Colonic mucosa (tissue), 4 donors: ENCODE results near the gene ARHGAP20. TPM values are rescaled to one million over a fixed set of nuclear protein-coding genes. Genes with fewer than 3 reads are reported as not detected.

Experiments used
- DNase-seq: peaks from one replicate; pipeline ENCODE4 v3.0.0-alpha.2; 2020
- H3K27ac ChIP-seq: fragments of 200-600 bp; one replicate; pipeline ENCODE4 v1.8.0; 2021
- H3K27me3 ChIP-seq: fragments of 200-600 bp; one replicate; pipeline ENCODE4 v1.8.0; 2021
- H3K36me3 ChIP-seq: fragments of 200-600 bp; one replicate; pipeline ENCODE4 v1.8.0; 2021
- H3K4me1 ChIP-seq: fragments of 200-600 bp; one replicate; pipeline ENCODE4 v1.8.0; 2021; ENCODE audit warnings: mild to moderate bottlenecking
- H3K4me3 ChIP-seq: fragments of 200-600 bp; one replicate; pipeline ENCODE4 v1.8.0; 2021
- H3K9ac ChIP-seq, 2 donors: one replicate each; pipeline ENCODE4 v1.7.0; 2013; ENCODE audit warnings: control low read depth in 2 of 2, low read depth in 2 of 2, low read length in 2 of 2
- H3K9me3 ChIP-seq: fragments of 200-600 bp; one replicate; pipeline ENCODE4 v1.8.0; 2021
- CTCF ChIP-seq: fragments of 200-600 bp; IDR thresholded peaks from one replicate; pipeline ENCODE4 v1.8.0; 2022; ENCODE audit warnings: antibody characterized with exemption, mild to moderate bottlenecking
- intact Hi-C: fragments of 100-400 bp; cut with DNase I; formaldehyde crosslinking; loops from one replicate; pipeline ENCODE4 v1.14.1; 2022
- total RNA-seq, 2 donors: library from RNA; stranded (reverse); fragmentation: NEBNext Ultra II Directional in 1 of 2; extraction: Animal tissue kit (Norgen Biotek cat#: 25700) in 1 of 2; gene quantifications; one replicate each; pipeline ENCODE4 v1.2.1, GENCODE V29; 2021
- donor health status: healthy.
- donor health status: DM: no; HTN: no; CAD: no.
- donor health status: DM: no; HTN: no; CAD: no.

ARHGAP20 gene
- total RNA-seq, 2 donors from 2014 or later = 0.74 to 1.3 TPM

- intact Hi-C loops = no loop called here
- Histone ChIP-seq H3K36me3 (no peaks in the 10 kb centered on the region), H3K9me3 (no peaks in the 10 kb centered on the region), H3K27ac (no peak overlapping the region), H3K9ac (no peak overlapping the region), H3K27me3 (no peaks in the 10 kb centered on the region), H3K4me1 (no peaks in the 10 kb centered on the region), H3K4me3 (no peak overlapping the region)
- no peak for DNase-seq
- TF ChIP-seq CTCF = no peak
Measured at GRCh38 chr11:110614031-110614430, 98.2 kb downstream of the ARHGAP20 start.

GRCh38 chr11:110613197-110613918 lies 98.9 kb downstream of the ARHGAP20 start:
- TF ChIP-seq CTCF = no peak
- H3K9me3 ChIP-seq = no peaks in the 10 kb centered on the region
- no peak overlapping the region for H3K27ac ChIP-seq
- no peaks in the 10 kb centered on the region for H3K27me3 ChIP-seq
- intact Hi-C loops = no loop called here
- H3K9ac ChIP-seq = no peak overlapping the region
- no peak overlapping the region for H3K4me3 ChIP-seq
- no peaks in the 10 kb centered on the region for H3K36me3 ChIP-seq
- no peaks in the 10 kb centered on the region for H3K4me1 ChIP-seq
- DNase-seq = no peak

- no peak overlapping the region for H3K9ac ChIP-seq
- H3K4me3 ChIP-seq = no peak overlapping the region
- no peaks in the 10 kb centered on the region for H3K9me3 ChIP-seq
- no peak for DNase-seq
- no peaks in the 10 kb centered on the region for H3K4me1 ChIP-seq
- H3K27ac ChIP-seq = no peak overlapping the region
- H3K27me3 ChIP-seq = no peaks in the 10 kb centered on the region
- TF ChIP-seq CTCF = no peak
- no peaks in the 10 kb centered on the region for H3K36me3 ChIP-seq
- intact Hi-C loops = no loop called here
Measured at GRCh38 chr11:110606415-110606814, 105.8 kb downstream of the ARHGAP20 start.

- TF ChIP-seq CTCF = no peak
- Histone ChIP-seq H3K27ac (no peak overlapping the region), H3K9me3 (no peaks in the 10 kb centered on the region), H3K4me1 (no peaks in the 10 kb centered on the region), H3K36me3 (no peaks in the 10 kb centered on the region), H3K9ac (no peak overlapping the region), H3K4me3 (no peak overlapping the region), H3K27me3 (no peaks in the 10 kb centered on the region)
- intact Hi-C loops = no loop called here
- no peak for DNase-seq
Measured at GRCh38 chr11:110601936-110602335, 110.3 kb downstream of the ARHGAP20 start.

GRCh38 chr11:110600322-110600721 lies 111.9 kb downstream of the ARHGAP20 start:
- no peak for DNase-seq
- H3K36me3 ChIP-seq = no peaks in the 10 kb centered on the region
- no peak overlapping the region for H3K9ac ChIP-seq
- H3K4me3 ChIP-seq = no peak overlapping the region
- intact Hi-C loops = no loop called here
- H3K27ac ChIP-seq = no peak overlapping the region
- H3K27me3 ChIP-seq = no peaks in the 10 kb centered on the region
- no peaks in the 10 kb centered on the region for H3K4me1 ChIP-seq
- no peaks in the 10 kb centered on the region for H3K9me3 ChIP-seq
- no peak for TF ChIP-seq CTCF
